Upper lobe of right lung (tissue), 1 donor: ENCODE measurements around the gene SLC14A1. TPM values are rescaled to one million over a fixed set of nuclear protein-coding genes. Genes with fewer than 3 reads are reported as not detected.
"Not testable (repeated sequence)": the region's sequence is repeated elsewhere in the genome, so short reads cannot be mapped to it uniquely, and the experiment has no call there.

Experiments
- ATAC-seq: fragments of 200-7000 bp; cut with Tn5 transposase; one replicate; pipeline ENCODE4 v1.9.1; 2020; ENCODE audit warnings: mild to moderate bottlenecking, moderate library complexity
- DNase-seq: peaks from one replicate; pipeline ENCODE4 v3.0.0-alpha.2; 2020
- H3K27ac ChIP-seq: fragments of 200-600 bp; one replicate; pipeline ENCODE4 v1.8.0; 2022
- H3K27me3 ChIP-seq: fragments of 200-600 bp; one replicate; pipeline ENCODE4 v1.8.0; 2022; ENCODE audit warnings: mild to moderate bottlenecking
- H3K36me3 ChIP-seq: fragments of 200-600 bp; one replicate; pipeline ENCODE4 v1.8.0; 2022
- H3K4me1 ChIP-seq: fragments of 200-600 bp; one replicate; pipeline ENCODE4 v1.8.0; 2022
- H3K4me3 ChIP-seq: fragments of 200-600 bp; one replicate; pipeline ENCODE4 v1.8.0; 2022; ENCODE audit warnings: mild to moderate bottlenecking
- H3K9me3 ChIP-seq: fragments of 200-600 bp; one replicate; pipeline ENCODE4 v1.8.0; 2022
- CTCF ChIP-seq: fragments of 200-600 bp; IDR thresholded peaks from one replicate; pipeline ENCODE4 v1.8.0; 2022; ENCODE audit warnings: antibody characterized with exemption
- intact Hi-C: fragments of 100-400 bp; cut with DNase I; formaldehyde crosslinking; loops from one replicate; pipeline ENCODE4 v1.11.0; 2022
- total RNA-seq: library from RNA; stranded (reverse); fragmentation: NEBNext Ultra II Directional; extraction: Animal tissue kit (Norgen Biotek cat#: 25700); gene quantifications from one replicate; pipeline ENCODE4 v1.2.1, GENCODE V29; 2021
- donor health status: DM: no; HTN: yes; CAD: no; lungs with severe emphysema.

Gene SLC14A1
- total RNA-seq, 1 donor from 2014 or later, result 6.0 TPM

- H3K27me3 ChIP-seq, result no peaks in the 10 kb centered on the region
- H3K4me1 ChIP-seq, result peaks cover 4% of the 10 kb centered on the region
- H3K27ac ChIP-seq, result no peak overlapping the region
- no peak for TF ChIP-seq CTCF
- DNase-seq (no peak), ATAC-seq (no peak)
- H3K4me3 ChIP-seq, result no peak overlapping the region
- H3K36me3 ChIP-seq, result no peaks in the 10 kb centered on the region
- intact Hi-C loops, result no loop called here
- H3K9me3 ChIP-seq, result no peaks in the 10 kb centered on the region
These were observed 33.0 kb downstream of the SLC14A1 start for GRCh38 chr18:45757005-45757404.

- H3K4me3 ChIP-seq, DNase-seq, H3K9me3 ChIP-seq, H3K36me3 ChIP-seq, intact Hi-C loops, H3K4me1 ChIP-seq, H3K27me3 ChIP-seq, ATAC-seq, H3K27ac ChIP-seq: not testable (repeated sequence)
These were observed 33.7 kb downstream of the SLC14A1 start for GRCh38 chr18:45757644-45758043.

GRCh38 chr18:45760462-45761036, 36.6 kb downstream of the SLC14A1 start:
- no peak for TF ChIP-seq CTCF
- Histone ChIP-seq H3K27me3 (no peaks in the 10 kb centered on the region), H3K4me1 (peaks cover 2% of the 10 kb centered on the region), H3K27ac (no peak overlapping the region), H3K4me3 (no peak overlapping the region), H3K36me3 (no peaks in the 10 kb centered on the region), H3K9me3 (no peaks in the 10 kb centered on the region)
- no peak for ATAC-seq
- no peak for DNase-seq
- intact Hi-C loops, result no loop called here

- intact Hi-C loops, result no loop called here
- no peak for TF ChIP-seq CTCF
- H3K4me1 ChIP-seq, result no peaks in the 10 kb centered on the region
- H3K27ac ChIP-seq, result no peak overlapping the region
- no peak overlapping the region for H3K4me3 ChIP-seq
- no peaks in the 10 kb centered on the region for H3K9me3 ChIP-seq
- no peaks in the 10 kb centered on the region for H3K36me3 ChIP-seq
- ATAC-seq (no peak), DNase-seq (no peak)
- H3K27me3 ChIP-seq, result no peaks in the 10 kb centered on the region
These were observed 37.6 kb downstream of the SLC14A1 start for GRCh38 chr18:45761512-45762114.

- no peaks in the 10 kb centered on the region for H3K36me3 ChIP-seq
- intact Hi-C loops, result no loop called here
- no peaks in the 10 kb centered on the region for H3K27me3 ChIP-seq
- DNase-seq, result no peak
- TF ChIP-seq CTCF, result no peak
- H3K4me1 ChIP-seq, result no peaks in the 10 kb centered on the region
- ATAC-seq, result no peak
- no peaks in the 10 kb centered on the region for H3K9me3 ChIP-seq
- H3K4me3 ChIP-seq, result no peak overlapping the region
- no peak overlapping the region for H3K27ac ChIP-seq
These were observed 40.2 kb downstream of the SLC14A1 start for GRCh38 chr18:45764000-45764686.

- no peak overlapping the region for H3K4me3 ChIP-seq
- H3K27ac ChIP-seq, result no peak overlapping the region
- H3K27me3 ChIP-seq, result no peaks in the 10 kb centered on the region
- intact Hi-C loops, result no loop called here
- H3K36me3 ChIP-seq, result no peaks in the 10 kb centered on the region
- DNase-seq (no peak), ATAC-seq (no peak)
- TF ChIP-seq CTCF, result no peak
- no peaks in the 10 kb centered on the region for H3K9me3 ChIP-seq
- H3K4me1 ChIP-seq, result no peaks in the 10 kb centered on the region
These were observed 41.8 kb downstream of the SLC14A1 start for GRCh38 chr18:45765796-45766195.
